Ovary (tissue), 3 donors: ENCODE measurements around the gene NSMCE4A.

Experiments
- CTCF ChIP-seq, 3 donors: fragments of 450-650 bp in 2 of 3; fragments of 200-600 bp in 1 of 3; IDR thresholded peaks; one replicate each; pipeline versions ENCODE4 v1.5.1 to v1.8.0; 2016 to 2022; ENCODE audit warnings: antibody characterized with exemption in 3 of 3, mild to moderate bottlenecking in 1 of 3
- EP300 ChIP-seq: sonication (generic); formaldehyde crosslinking; IDR thresholded peaks from one replicate; pipeline ENCODE4 v1.6.1; 2017; ENCODE audit warnings: antibody characterized with exemption
- POLR2A ChIP-seq: fragments of 450-650 bp; IDR thresholded peaks from one replicate; pipeline ENCODE4 v1.6.1; 2017; ENCODE audit warnings: antibody characterized with exemption, mild to moderate bottlenecking, moderate library complexity
- donor health status: DM: no; HTN: no; CAD: no.

GRCh38 chr10:122013311-122013780, 38.3 kb upstream of the NSMCE4A start:
- TF ChIP-seq CTCF (IDR thresholded peaks at IDR 0.05), result no peak
- TF ChIP-seq EP300, result no peak
- no peak for TF ChIP-seq POLR2A
